Measurements from ENCODE around the gene ZNF71.
"Not testable (repeated sequence)": the region's sequence is repeated elsewhere in the genome, so short reads cannot be mapped to it uniquely, and the experiment has no call there.

The ZNF71 gene

DNA sequence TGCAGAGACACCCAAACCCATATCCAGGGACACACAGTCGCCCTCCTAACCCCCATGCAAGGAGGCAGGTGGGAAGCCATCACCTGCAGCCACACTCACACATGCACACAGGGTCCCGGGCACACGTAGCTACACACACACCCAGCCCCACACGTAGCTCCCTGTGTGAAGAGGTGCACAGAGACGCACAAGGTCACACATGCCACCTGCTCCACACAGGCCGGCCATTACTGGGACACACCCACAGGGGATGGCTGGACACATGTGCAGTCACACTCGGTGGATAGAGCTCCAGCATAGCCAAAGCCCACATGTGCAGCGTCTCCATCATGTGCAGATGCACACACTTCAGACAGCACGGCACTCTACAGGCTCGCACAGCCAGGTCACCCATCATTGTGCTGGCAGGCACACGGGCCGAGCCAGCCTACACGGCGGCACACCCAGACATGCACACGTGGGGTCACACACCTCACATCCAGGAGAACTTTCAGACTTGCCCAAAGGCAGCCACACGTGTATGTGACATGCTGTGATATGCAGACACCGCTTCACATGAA lies 75.4 kb downstream of the ZNF71 start:
- peaks cover 5% of the 10 kb centered on the region for H3K4me1 ChIP-seq (ENCODE audit: control insufficient read depth, insufficient read depth, low read length)
- no peaks in the 10 kb centered on the region for H3K27me3 ChIP-seq (ENCODE audit: control insufficient read depth, insufficient read depth, low read length)
- no peaks in the 10 kb centered on the region for H3K9me3 ChIP-seq (ENCODE audit: control insufficient read depth, low read length)
- H3K36me3 ChIP-seq (ENCODE audit: control insufficient read depth, insufficient read depth, low read length): no peaks in the 10 kb centered on the region
- H3K9ac ChIP-seq (ENCODE audit: low read length): no peak overlapping the region
- H3K4me3 ChIP-seq (ENCODE audit: low read length): no peak overlapping the region

DNA sequence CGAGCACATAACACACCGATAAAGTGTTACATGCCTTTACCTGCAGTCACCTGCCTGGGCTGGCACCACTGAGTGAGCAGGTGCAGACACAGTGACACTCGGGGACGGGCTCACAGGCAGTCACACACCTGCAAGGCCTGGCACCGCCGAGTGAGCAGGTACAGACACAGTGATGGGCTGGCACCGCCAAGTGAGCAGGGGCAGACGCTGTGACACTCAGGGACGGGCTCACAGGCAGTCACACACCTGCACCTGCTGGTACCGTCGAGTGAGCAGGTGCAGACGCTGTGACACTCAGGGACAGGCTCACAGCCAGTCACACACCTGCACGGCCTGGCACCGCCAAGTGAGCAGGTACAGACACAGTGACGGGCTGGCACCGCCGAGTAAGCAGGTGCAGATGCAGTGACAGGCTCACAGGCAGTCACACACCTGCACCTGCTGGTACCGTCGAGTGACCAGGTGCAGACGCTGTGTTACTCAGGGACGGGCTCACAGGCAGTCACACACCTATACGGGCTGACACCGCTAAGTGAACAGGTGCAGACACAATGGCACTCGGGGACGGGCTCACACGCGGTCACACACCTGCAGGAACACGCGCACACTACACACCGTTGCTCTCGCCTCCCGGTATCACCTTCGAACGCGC lies 76.0 kb downstream of the ZNF71 start:
- H3K36me3 ChIP-seq (ENCODE audit: control insufficient read depth, insufficient read depth, low read length): no peaks in the 10 kb centered on the region
- peak overlapping the region; percentile 49 for H3K4me3 ChIP-seq (ENCODE audit: low read length)
- no peaks in the 10 kb centered on the region for H3K27me3 ChIP-seq (ENCODE audit: control insufficient read depth, insufficient read depth, low read length)
- no peaks in the 10 kb centered on the region for H3K9me3 ChIP-seq (ENCODE audit: control insufficient read depth, low read length)
- peaks cover 5% of the 10 kb centered on the region for H3K4me1 ChIP-seq (ENCODE audit: control insufficient read depth, insufficient read depth, low read length)
- peak overlapping the region; percentile 52 for H3K9ac ChIP-seq (ENCODE audit: low read length)

DNA sequence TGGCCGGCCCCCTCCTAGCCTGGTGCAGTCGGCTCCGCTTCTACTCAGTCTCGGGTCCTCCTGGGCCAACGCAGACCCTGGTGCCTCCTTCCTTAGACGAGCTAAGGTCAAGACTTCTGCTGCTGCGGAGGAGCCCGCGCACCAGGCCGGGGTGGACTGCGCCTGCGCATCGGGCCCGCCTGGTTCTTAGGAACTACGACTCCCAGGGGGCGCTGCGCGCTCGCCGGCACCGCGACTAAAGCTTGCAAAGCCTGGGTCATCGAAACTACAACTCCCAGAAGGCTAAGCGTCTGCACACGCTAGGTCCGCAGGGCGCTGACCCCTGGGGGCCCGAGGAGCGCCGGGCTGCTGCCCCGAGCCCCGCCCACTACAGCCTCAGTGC lies 76.5 kb downstream of the ZNF71 start, which contains the start of gene ZNF835:
Gene ZNF835 (minus strand): TSS at position 145 of the 382 bp plus-strand sequence. CDS start 6,559 bp downstream, outside the sequence.
- Histone ChIP-seq H3K27me3 (ENCODE audit: control insufficient read depth, insufficient read depth, low read length) (no peaks in the 10 kb centered on the region), H3K9me3 (ENCODE audit: control insufficient read depth, low read length) (no peaks in the 10 kb centered on the region), H3K36me3 (ENCODE audit: control insufficient read depth, insufficient read depth, low read length) (no peaks in the 10 kb centered on the region), H3K4me1 (ENCODE audit: control insufficient read depth, insufficient read depth, low read length) (peaks cover 5% of the 10 kb centered on the region), H3K9ac (ENCODE audit: low read length) (peak within 1 kb of the TSS; percentile 52), H3K4me3 (ENCODE audit: low read length) (peak within 1 kb of the TSS; percentile 49)

DNA sequence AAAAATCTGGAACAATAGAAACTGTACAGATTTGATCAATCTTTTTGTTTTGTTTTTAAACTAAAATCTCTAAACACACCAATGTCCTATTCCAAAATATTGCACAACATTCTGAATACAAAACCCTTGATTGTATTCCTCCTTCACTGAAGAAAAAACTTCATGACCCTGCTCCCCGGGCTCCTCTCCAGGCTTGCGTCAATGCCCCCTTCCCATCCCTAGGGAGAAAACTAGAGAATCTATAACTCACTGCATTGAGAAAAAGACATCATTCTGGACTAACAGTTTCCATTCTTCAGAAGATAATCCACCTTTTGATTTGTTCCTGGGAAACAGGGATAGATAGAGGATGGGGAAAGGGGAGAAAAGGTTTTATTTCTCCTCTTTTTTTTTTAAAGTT lies 77.5 kb downstream of the ZNF71 start:
- H3K4me3 ChIP-seq (ENCODE audit: low read length); H3K9ac ChIP-seq (ENCODE audit: low read length); H3K4me1 ChIP-seq (ENCODE audit: control insufficient read depth, insufficient read depth, low read length); H3K27me3 ChIP-seq (ENCODE audit: control insufficient read depth, insufficient read depth, low read length); H3K36me3 ChIP-seq (ENCODE audit: control insufficient read depth, insufficient read depth, low read length); H3K9me3 ChIP-seq (ENCODE audit: control insufficient read depth, low read length): not testable (repeated sequence)

Measured in mucosa of stomach (tissue), 1 donor.